WTC11 (cell line): Measurements from ENCODE around the gene MRPL34. TPM values are rescaled to one million over a fixed set of nuclear protein-coding genes. Genes with fewer than 3 reads are reported as not detected.

ENCODE experiments used
- CBFB ChIP-seq: sonication (generic); formaldehyde crosslinking; IDR thresholded peaks from 2 replicates; pipeline ENCODE4 v1.8.1; 2022; ENCODE audit warnings: mild to moderate bottlenecking, low read depth, missing genetic modification reagents
- CREM ChIP-seq: sonication (generic); formaldehyde crosslinking; IDR thresholded peaks from 2 replicates; pipeline ENCODE4 v1.8.1; 2022; ENCODE audit warnings: mild to moderate bottlenecking, missing genetic modification reagents, moderate library complexity
- GTF2I ChIP-seq: fragments of 250-450 bp; sonication (Bioruptor Pico); conservative IDR thresholded peaks from 2 replicates; pipeline ENCODE4 v1.4.0; 2021; ENCODE audit warnings: mild to moderate bottlenecking
- HMGA2 ChIP-seq: fragments of 250-450 bp; sonication (Bioruptor Pico); IDR thresholded peaks from 2 replicates; pipeline ENCODE4 v1.4.0; 2021; ENCODE audit warnings: mild to moderate bottlenecking, moderate library complexity
- IRF2 ChIP-seq: sonication (generic); formaldehyde crosslinking; IDR thresholded peaks from 2 replicates; pipeline ENCODE4 v1.8.0; 2022; ENCODE audit warnings: low read depth, missing genetic modification reagents, borderline replicate concordance
- NFE2L1 ChIP-seq: sonication (generic); formaldehyde crosslinking; IDR thresholded peaks from 2 replicates; pipeline ENCODE4 v1.8.1; 2023; ENCODE audit warnings: missing genetic modification reagents
- NFYB ChIP-seq: sonication (generic); formaldehyde crosslinking; conservative IDR thresholded peaks from 2 replicates; pipeline ENCODE4 v1.8.0; 2022; ENCODE audit warnings: low read depth, missing genetic modification reagents
- NR3C1 ChIP-seq: sonication (generic); formaldehyde crosslinking; conservative IDR thresholded peaks from 2 replicates; pipeline ENCODE4 v1.8.1; 2023; ENCODE audit warnings: low read depth, mild to moderate bottlenecking, missing genetic modification reagents
- ZNF263 ChIP-seq: sonication (generic); formaldehyde crosslinking; IDR thresholded peaks from 2 replicates; pipeline ENCODE4 v1.8.1; 2022; ENCODE audit warnings: low read depth, mild to moderate bottlenecking, moderate library complexity, missing genetic modification reagents
- ZNF317 ChIP-seq: sonication (generic); formaldehyde crosslinking; IDR thresholded peaks from 2 replicates; pipeline ENCODE4 v1.8.1; 2023; ENCODE audit warnings: low read depth, mild to moderate bottlenecking, moderate library complexity, missing genetic modification reagents, borderline replicate concordance
- ZNF416 ChIP-seq: fragments of 250-450 bp; sonication (Bioruptor Pico); IDR thresholded peaks from 2 replicates; pipeline ENCODE4 v1.9.0; 2021; ENCODE audit warnings: mild to moderate bottlenecking, inconsistent platforms
- ZNF423 ChIP-seq: fragments of 250-450 bp; sonication (Bioruptor Pico); IDR thresholded peaks from 2 replicates; pipeline ENCODE4 v2.1.2; 2022; ENCODE audit warnings: mild to moderate bottlenecking, moderate library complexity
- ZNF671 ChIP-seq: fragments of 250-450 bp; sonication (Bioruptor Pico); IDR thresholded peaks from 2 replicates; pipeline ENCODE4 v1.8.0; 2021; ENCODE audit warnings: mild to moderate bottlenecking
- total RNA-seq: library from RNA; stranded (reverse); gene quantifications from 3 replicates; pipeline ENCODE4 v1.2.3, GENCODE V29; 2021
- TF ChIP-seq, protein P1 (sequence below): sonication (generic); formaldehyde crosslinking; IDR thresholded peaks from 2 replicates; pipeline ENCODE4 v1.8.1; 2023; ENCODE audit warnings: mild to moderate bottlenecking, missing genetic modification reagents
- TF ChIP-seq, protein P2 (sequence below): fragments of 250-450 bp; sonication (Bioruptor Pico); IDR thresholded peaks from 2 replicates; pipeline ENCODE4 v1.8.0; 2021; ENCODE audit warnings: mild to moderate bottlenecking
- TF ChIP-seq, protein P3 (sequence below): sonication (generic); formaldehyde crosslinking; IDR thresholded peaks from 2 replicates; pipeline ENCODE4 v1.8.0; 2023; ENCODE audit warnings: missing genetic modification reagents, mild to moderate bottlenecking, borderline replicate concordance
- TF ChIP-seq, protein P4 (sequence below): fragments of 250-450 bp; sonication (Bioruptor Pico); IDR thresholded peaks from 2 replicates; pipeline ENCODE4 v1.9.0; 2021; ENCODE audit warnings: mild to moderate bottlenecking
- TF ChIP-seq, protein P5 (sequence below): sonication (generic); formaldehyde crosslinking; IDR thresholded peaks from 2 replicates; pipeline ENCODE4 v1.8.1; 2022; ENCODE audit warnings: missing genetic modification reagents, borderline replicate concordance
- TF ChIP-seq, protein P6 (sequence below): sonication (generic); formaldehyde crosslinking; IDR thresholded peaks from 2 replicates; pipeline ENCODE4 v1.8.1; 2022; ENCODE audit warnings: mild to moderate bottlenecking, missing genetic modification reagents, moderate library complexity, borderline replicate concordance
- TF ChIP-seq, protein P7 (sequence below): sonication (generic); formaldehyde crosslinking; IDR thresholded peaks from 2 replicates; pipeline ENCODE4 v1.8.0; 2022; ENCODE audit warnings: missing genetic modification reagents
- TF ChIP-seq, protein P8 (sequence below): sonication (generic); formaldehyde crosslinking; IDR thresholded peaks from 2 replicates; pipeline ENCODE4 v1.8.0; 2022; ENCODE audit warnings: mild to moderate bottlenecking, missing genetic modification reagents

The MRPL34 gene
- total RNA-seq, 1 experiment from 2014 or later = 130 TPM

DNA sequence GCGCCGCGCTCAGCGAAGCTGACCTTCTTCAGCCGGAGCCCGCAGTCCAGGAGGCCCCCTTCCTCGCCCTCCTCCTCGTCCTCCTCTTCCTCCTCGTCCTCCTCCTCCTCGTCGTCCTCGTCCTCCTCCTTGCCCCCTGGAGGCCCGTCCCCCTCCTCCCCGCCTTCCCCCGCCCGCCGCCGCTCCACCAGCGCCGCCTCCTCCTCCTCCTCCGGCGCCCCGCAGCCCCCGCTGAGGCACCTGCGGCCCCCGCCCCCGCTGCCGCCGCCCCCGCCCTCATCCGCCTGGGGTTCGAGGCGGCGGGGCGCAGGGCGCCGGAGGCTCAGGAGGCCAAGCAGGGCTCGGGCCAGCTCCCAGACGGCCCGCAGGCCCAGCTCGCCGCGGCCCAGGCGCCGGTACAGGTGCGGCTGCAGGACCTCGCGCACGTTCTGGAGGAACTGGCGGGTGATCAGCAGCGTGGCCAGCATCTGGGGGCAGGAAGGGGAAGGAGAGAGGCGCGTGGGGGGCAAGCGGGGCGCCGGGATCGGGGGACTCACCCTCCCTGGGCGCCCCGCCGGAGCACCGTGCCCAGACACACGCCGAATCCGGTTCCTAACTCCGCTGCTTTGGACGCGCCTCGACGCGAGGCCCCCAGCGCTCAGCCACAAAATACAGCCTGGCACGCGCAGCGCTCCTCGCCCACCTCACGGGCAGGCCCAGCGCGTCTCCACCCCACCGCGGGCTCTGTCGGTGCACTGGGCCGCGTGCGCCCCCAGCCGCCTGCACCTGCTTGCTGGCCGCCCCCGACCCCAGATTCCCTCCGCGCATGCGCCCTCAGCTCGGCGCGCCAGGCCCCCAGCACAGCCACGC, 23.1 kb downstream of the MRPL34 start (continued):
- TF ChIP-seq, protein P1, sequence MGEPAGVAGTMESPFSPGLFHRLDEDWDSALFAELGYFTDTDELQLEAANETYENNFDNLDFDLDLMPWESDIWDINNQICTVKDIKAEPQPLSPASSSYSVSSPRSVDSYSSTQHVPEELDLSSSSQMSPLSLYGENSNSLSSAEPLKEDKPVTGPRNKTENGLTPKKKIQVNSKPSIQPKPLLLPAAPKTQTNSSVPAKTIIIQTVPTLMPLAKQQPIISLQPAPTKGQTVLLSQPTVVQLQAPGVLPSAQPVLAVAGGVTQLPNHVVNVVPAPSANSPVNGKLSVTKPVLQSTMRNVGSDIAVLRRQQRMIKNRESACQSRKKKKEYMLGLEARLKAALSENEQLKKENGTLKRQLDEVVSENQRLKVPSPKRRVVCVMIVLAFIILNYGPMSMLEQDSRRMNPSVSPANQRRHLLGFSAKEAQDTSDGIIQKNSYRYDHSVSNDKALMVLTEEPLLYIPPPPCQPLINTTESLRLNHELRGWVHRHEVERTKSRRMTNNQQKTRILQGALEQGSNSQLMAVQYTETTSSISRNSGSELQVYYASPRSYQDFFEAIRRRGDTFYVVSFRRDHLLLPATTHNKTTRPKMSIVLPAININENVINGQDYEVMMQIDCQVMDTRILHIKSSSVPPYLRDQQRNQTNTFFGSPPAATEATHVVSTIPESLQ (CRISPR knock-in tag) = no peak
- TF ChIP-seq, protein P2, sequence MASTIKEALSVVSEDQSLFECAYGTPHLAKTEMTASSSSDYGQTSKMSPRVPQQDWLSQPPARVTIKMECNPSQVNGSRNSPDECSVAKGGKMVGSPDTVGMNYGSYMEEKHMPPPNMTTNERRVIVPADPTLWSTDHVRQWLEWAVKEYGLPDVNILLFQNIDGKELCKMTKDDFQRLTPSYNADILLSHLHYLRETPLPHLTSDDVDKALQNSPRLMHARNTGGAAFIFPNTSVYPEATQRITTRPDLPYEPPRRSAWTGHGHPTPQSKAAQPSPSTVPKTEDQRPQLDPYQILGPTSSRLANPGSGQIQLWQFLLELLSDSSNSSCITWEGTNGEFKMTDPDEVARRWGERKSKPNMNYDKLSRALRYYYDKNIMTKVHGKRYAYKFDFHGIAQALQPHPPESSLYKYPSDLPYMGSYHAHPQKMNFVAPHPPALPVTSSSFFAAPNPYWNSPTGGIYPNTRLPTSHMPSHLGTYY = no peak
- peak; percentile 32; the same call in 1 of the 2 replicates for TF ChIP-seq CREM
- peak; percentile 55; the same call in 1 of the 2 replicates for TF ChIP-seq ZNF317 (CRISPR knock-in tag)
- TF ChIP-seq, protein P3, sequence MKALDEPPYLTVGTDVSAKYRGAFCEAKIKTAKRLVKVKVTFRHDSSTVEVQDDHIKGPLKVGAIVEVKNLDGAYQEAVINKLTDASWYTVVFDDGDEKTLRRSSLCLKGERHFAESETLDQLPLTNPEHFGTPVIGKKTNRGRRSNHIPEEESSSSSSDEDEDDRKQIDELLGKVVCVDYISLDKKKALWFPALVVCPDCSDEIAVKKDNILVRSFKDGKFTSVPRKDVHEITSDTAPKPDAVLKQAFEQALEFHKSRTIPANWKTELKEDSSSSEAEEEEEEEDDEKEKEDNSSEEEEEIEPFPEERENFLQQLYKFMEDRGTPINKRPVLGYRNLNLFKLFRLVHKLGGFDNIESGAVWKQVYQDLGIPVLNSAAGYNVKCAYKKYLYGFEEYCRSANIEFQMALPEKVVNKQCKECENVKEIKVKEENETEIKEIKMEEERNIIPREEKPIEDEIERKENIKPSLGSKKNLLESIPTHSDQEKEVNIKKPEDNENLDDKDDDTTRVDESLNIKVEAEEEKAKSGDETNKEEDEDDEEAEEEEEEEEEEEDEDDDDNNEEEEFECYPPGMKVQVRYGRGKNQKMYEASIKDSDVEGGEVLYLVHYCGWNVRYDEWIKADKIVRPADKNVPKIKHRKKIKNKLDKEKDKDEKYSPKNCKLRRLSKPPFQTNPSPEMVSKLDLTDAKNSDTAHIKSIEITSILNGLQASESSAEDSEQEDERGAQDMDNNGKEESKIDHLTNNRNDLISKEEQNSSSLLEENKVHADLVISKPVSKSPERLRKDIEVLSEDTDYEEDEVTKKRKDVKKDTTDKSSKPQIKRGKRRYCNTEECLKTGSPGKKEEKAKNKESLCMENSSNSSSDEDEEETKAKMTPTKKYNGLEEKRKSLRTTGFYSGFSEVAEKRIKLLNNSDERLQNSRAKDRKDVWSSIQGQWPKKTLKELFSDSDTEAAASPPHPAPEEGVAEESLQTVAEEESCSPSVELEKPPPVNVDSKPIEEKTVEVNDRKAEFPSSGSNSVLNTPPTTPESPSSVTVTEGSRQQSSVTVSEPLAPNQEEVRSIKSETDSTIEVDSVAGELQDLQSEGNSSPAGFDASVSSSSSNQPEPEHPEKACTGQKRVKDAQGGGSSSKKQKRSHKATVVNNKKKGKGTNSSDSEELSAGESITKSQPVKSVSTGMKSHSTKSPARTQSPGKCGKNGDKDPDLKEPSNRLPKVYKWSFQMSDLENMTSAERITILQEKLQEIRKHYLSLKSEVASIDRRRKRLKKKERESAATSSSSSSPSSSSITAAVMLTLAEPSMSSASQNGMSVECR (CRISPR knock-in tag) = no peak; the same call in 1 of the 2 replicates
- TF ChIP-seq, protein P4, sequence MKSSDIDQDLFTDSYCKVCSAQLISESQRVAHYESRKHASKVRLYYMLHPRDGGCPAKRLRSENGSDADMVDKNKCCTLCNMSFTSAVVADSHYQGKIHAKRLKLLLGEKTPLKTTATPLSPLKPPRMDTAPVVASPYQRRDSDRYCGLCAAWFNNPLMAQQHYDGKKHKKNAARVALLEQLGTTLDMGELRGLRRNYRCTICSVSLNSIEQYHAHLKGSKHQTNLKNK (CRISPR knock-in tag) = no peak
- TF ChIP-seq ZNF416 = no peak
- no peak for TF ChIP-seq GTF2I
- peak; percentile 84; the same call in 1 of the 2 replicates for TF ChIP-seq NFE2L1
- 0 out of 2 replicates have a peak, but pooled peaks have one; percentile 23 for TF ChIP-seq NFYB (CRISPR knock-in tag)
- no peak; the same call in 1 of the 2 replicates for TF ChIP-seq IRF2 (CRISPR knock-in tag)
- no peak for TF ChIP-seq ZNF423 (CRISPR knock-in tag)
- TF ChIP-seq, protein P5, sequence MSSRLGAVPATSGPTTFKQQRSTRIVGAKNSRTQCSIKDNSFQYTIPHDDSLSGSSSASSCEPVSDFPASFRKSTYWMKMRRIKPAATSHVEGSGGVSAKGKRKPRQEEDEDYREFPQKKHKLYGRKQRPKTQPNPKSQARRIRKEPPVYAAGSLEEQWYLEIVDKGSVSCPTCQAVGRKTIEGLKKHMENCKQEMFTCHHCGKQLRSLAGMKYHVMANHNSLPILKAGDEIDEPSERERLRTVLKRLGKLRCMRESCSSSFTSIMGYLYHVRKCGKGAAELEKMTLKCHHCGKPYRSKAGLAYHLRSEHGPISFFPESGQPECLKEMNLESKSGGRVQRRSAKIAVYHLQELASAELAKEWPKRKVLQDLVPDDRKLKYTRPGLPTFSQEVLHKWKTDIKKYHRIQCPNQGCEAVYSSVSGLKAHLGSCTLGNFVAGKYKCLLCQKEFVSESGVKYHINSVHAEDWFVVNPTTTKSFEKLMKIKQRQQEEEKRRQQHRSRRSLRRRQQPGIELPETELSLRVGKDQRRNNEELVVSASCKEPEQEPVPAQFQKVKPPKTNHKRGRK (CRISPR knock-in tag) = no peak
- TF ChIP-seq NR3C1 (CRISPR knock-in tag) = no peak
- TF ChIP-seq, protein P6, sequence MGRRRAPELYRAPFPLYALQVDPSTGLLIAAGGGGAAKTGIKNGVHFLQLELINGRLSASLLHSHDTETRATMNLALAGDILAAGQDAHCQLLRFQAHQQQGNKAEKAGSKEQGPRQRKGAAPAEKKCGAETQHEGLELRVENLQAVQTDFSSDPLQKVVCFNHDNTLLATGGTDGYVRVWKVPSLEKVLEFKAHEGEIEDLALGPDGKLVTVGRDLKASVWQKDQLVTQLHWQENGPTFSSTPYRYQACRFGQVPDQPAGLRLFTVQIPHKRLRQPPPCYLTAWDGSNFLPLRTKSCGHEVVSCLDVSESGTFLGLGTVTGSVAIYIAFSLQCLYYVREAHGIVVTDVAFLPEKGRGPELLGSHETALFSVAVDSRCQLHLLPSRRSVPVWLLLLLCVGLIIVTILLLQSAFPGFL (CRISPR knock-in tag) = no peak
- TF ChIP-seq, protein P7, sequence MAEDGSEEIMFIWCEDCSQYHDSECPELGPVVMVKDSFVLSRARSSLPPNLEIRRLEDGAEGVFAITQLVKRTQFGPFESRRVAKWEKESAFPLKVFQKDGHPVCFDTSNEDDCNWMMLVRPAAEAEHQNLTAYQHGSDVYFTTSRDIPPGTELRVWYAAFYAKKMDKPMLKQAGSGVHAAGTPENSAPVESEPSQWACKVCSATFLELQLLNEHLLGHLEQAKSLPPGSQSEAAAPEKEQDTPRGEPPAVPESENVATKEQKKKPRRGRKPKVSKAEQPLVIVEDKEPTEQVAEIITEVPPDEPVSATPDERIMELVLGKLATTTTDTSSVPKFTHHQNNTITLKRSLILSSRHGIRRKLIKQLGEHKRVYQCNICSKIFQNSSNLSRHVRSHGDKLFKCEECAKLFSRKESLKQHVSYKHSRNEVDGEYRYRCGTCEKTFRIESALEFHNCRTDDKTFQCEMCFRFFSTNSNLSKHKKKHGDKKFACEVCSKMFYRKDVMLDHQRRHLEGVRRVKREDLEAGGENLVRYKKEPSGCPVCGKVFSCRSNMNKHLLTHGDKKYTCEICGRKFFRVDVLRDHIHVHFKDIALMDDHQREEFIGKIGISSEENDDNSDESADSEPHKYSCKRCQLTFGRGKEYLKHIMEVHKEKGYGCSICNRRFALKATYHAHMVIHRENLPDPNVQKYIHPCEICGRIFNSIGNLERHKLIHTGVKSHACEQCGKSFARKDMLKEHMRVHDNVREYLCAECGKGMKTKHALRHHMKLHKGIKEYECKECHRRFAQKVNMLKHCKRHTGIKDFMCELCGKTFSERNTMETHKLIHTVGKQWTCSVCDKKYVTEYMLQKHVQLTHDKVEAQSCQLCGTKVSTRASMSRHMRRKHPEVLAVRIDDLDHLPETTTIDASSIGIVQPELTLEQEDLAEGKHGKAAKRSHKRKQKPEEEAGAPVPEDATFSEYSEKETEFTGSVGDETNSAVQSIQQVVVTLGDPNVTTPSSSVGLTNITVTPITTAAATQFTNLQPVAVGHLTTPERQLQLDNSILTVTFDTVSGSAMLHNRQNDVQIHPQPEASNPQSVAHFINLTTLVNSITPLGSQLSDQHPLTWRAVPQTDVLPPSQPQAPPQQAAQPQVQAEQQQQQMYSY (CRISPR knock-in tag) = peak; percentile 85
- no peak for TF ChIP-seq HMGA2
- no peak for TF ChIP-seq ZNF671 (CRISPR knock-in tag)
- peak; percentile 95 for TF ChIP-seq ZNF263 (CRISPR knock-in tag)
- TF ChIP-seq, protein P8, sequence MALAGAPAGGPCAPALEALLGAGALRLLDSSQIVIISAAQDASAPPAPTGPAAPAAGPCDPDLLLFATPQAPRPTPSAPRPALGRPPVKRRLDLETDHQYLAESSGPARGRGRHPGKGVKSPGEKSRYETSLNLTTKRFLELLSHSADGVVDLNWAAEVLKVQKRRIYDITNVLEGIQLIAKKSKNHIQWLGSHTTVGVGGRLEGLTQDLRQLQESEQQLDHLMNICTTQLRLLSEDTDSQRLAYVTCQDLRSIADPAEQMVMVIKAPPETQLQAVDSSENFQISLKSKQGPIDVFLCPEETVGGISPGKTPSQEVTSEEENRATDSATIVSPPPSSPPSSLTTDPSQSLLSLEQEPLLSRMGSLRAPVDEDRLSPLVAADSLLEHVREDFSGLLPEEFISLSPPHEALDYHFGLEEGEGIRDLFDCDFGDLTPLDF = peak; percentile 88
- TF ChIP-seq CBFB (CRISPR knock-in tag) = peak; percentile 58; the same call in 1 of the 2 replicates
